NCI-H748 (cell line): ENCODE data around the gene INSR.
"Not testable (repeated sequence)": the region's sequence is repeated elsewhere in the genome, so short reads cannot be mapped to it uniquely, and the experiment has no call there.

Experiments
- DNase-seq: peaks from one replicate; lab custom pipeline; 2025; ENCODE audit not compliant: unreplicated experiment; lab: John Stamatoyannopoulos, UW

The INSR gene

GRCh38 chr19:7147119-7147675, 147.0 kb downstream of the INSR start:
- not testable (repeated sequence) for DNase-seq

- not testable (repeated sequence) for DNase-seq
These were observed 148.1 kb downstream of the INSR start for GRCh38 chr19:7146086-7146485.

GRCh38 chr19:7145494-7145893, 148.7 kb downstream of the INSR start:
- DNase-seq = no peak

GRCh38 chr19:7142771-7143170, 151.4 kb downstream of the INSR start:
- no peak for DNase-seq

DNA sequence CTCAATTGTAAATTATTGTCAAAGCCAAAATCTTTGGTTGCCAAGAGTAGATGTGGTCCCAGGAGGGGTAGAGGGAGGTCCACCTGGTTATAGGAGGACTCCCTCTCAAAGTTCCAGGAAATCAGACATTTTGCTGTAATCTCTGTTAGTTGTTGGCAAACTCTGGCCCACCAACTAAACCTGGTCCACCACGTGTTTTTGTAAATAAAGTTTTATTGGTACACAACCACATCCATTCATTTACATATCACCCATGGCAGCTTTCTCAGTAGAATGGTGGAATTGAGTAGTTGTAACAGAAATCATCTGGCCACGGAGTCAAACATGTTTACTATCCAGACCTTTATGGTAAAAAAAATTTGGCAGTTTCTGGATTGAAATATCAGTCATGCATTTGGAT, 154.1 kb downstream of the INSR start:
- no peak for DNase-seq

DNA sequence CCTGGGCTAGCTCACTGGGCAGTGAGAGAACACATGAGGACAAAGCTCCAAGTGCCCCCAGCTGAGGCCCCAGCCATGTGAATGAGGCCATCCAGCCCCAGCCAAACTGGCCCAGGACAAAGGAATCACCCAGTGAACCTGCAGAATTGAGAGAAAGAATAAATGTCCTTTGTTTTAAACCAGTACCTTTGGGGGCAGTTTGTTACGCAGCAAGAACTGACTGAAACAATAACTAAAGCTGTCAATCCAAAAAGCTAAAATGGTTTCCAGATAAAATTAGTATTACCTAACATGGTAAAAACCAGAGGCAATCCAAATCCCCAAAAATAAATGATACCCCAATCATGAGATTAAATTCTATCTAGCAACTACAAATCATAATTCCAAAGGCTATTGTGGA, 155.1 kb downstream of the INSR start:
- DNase-seq = no peak

DNA sequence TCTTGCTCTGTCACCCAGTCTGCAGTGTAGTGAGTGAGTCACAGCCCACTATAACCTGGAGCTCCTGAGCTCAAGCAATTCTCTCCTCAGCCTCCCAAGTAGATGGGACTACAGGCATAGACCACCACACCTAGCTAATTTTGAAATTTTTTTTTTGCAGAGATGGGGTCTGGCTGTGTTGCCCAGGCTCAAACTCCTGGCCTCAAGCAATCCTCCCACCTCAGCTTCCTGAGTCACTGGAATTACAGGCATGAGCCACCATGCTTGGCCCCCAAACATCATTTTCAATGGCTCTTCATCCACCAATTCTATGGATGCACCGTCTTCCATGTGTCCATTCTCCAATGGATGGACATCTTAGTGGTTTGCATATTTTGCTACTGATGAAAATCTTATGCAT, 155.8 kb downstream of the INSR start:
- DNase-seq = no peak

GRCh38 chr19:7137120-7137519, 157.1 kb downstream of the INSR start:
- peak; percentile 2 for DNase-seq

GRCh38 chr19:7132054-7132453, 162.2 kb downstream of the INSR start:
- DNase-seq = no peak

- no peak for DNase-seq
These were observed 164.2 kb downstream of the INSR start for GRCh38 chr19:7130043-7130442.

DNA sequence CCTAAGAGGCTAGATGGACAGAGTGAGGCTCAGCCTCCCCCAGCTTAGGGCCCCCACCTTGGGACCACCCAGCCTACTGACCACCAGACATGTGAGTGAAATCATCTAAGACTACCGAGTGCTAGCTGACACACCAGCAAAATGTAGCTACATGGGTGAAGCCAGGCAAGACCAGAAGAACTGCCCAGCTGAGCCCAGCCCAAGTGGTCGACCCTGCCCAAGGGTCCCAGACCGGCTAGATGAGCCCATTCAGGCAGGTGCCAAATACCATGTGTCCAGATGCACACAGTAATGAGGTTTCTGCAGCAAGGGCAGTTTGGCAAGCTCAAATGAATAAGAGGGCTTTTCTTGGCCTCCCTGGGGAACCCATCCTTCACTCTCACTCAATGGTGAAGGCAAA, 168.1 kb downstream of the INSR start:
- DNase-seq = no peak

DNA sequence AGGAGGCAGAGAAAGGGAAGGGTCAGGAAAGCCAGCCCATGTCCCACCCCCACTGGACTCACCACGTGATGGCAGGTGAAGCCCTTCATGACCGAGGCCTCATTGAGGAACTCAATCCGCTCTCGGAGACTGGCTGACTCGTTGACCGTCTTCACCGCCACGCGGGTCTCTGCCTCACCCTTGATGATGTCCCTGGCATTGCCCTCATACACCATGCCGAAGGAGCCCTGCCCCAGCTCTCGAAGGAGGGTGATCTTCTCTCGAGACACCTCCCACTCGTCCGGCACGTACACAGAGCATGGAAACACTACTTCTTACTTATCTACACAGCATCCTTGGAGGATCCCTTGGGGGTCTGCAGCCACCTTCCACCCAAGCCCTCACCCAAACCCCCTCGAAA, 169.0 kb downstream of the INSR start:
- DNase-seq = no peak

GRCh38 chr19:7124782-7125181, 169.4 kb downstream of the INSR start:
- no peak for DNase-seq

DNA sequence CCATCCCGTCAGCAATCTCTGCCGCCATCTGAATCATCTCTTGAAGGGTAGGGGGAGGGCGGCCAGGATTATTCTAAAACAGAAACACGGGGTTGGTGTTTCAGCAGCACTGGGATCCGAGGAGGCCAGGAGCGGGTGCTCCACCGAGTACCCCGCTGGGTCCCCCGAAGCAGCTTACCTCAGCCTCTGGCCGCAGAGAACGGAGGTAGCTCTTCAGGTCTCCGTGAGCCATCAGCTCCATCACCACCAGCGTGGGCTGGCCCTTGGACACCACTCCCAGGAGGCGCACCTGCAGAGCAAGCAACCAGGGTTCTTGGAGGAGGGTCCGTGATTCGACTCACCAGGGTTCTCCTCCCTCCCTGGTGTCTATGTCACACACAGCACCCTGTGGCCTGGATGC, 171.5 kb downstream of the INSR start:
- DNase-seq = no peak

- no peak for DNase-seq
These were observed 173.7 kb downstream of the INSR start for GRCh38 chr19:7120499-7120898.

GRCh38 chr19:7119582-7119981, 174.6 kb downstream of the INSR start:
- DNase-seq = no peak

DNA sequence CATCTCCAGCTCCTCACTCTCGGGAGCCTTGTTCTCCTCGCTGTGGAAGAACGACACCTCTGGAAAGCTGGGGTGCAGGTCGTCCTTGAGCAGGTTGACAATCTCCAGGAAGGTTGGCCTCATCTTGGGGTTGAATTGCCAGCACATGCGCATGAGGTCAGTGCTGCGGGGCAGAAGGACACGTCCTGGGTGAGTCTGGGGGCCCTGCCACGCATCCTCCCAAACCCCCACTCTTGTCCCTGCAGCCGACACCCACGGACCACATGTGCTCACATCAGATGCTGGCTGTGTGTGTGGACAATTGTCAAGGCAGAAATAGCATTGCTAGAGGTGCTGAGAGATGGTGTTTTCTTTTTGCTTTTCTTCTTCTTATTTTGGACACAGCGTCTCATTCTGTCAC, 177.0 kb downstream of the INSR start:
- no peak for DNase-seq

- no peak for DNase-seq
These were observed 178.5 kb downstream of the INSR start for GRCh38 chr19:7115721-7116120.

GRCh38 chr19:7113233-7113632, 181.0 kb downstream of the INSR start:
- DNase-seq = no peak

GRCh38 chr19:7112675-7113074, 181.5 kb downstream of the INSR start:
- DNase-seq = no peak

- DNase-seq = no peak
These were observed 184.4 kb downstream of the INSR start for GRCh38 chr19:7109678-7110289.

GRCh38 chr19:7106711-7107657, 187.2 kb downstream of the INSR start:
- no peak for DNase-seq
